ENCODE data around the gene NR6A1.

DNA sequence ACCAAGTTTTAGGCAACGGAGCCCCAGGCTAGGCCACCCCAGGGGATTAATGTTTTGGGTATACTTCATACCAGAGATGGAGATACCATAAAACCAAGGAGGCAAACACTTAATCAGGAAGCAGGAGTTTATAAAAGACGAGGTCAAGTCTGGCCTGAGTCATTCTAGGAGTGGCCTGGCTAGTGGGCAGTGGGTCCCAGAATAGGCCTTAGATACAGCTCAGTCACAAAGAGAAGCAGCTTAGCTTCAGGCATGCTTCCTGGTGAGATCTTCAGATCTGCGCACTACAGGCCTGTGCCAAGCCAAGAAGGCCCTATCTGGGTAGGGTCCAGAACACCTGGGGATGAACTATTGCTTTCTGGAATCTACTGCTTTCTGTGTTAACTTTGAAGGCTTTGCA, 243.3 kb downstream of the NR6A1 start:
- no peak for TF ChIP-seq POLR2AphosphoS5 (IDR thresholded peaks at IDR 0.05; ENCODE audit: borderline replicate concordance, low read depth, low read length)
- TF ChIP-seq EZH2 (IDR thresholded peaks at IDR 0.05), result no peak
- no peak for TF ChIP-seq FOXP2 (optimal IDR thresholded peaks at IDR 0.05; ENCODE audit: control extremely low read depth, extremely low read length, insufficient read depth)
